Neural crest cell (in vitro differentiated cells): ENCODE results near the gene WDFY3. TPM values are rescaled to one million over a fixed set of nuclear protein-coding genes. Genes with fewer than 3 reads are reported as not detected.

Source experiments
- DNase-seq: peaks from one replicate; pipeline ENCODE4 v3.0.0; 2021; ENCODE audit warnings: low read depth, mixed read lengths, low spot score
- H3K27ac Mint-ChIP-seq: one replicate; pipeline ENCODE4 v1.8.0; 2021; ENCODE audit warnings: mild to moderate bottlenecking, mixed read lengths; ENCODE audit not compliant: unreplicated experiment
- H3K27me3 Mint-ChIP-seq: 2 replicates; pipeline ENCODE4 v1.8.0; 2021; ENCODE audit warnings: low read depth, mild to moderate bottlenecking, mixed read lengths
- H3K36me3 Mint-ChIP-seq: 2 replicates; pipeline ENCODE4 v1.8.0; 2021; ENCODE audit warnings: low read depth, mild to moderate bottlenecking, mixed read lengths
- H3K4me1 Mint-ChIP-seq: 2 replicates; pipeline ENCODE4 v1.8.0; 2021; ENCODE audit warnings: mixed read lengths
- H3K4me3 Mint-ChIP-seq: one replicate; pipeline ENCODE4 v1.8.0; 2021; ENCODE audit warnings: mild to moderate bottlenecking, mixed read lengths
- H3K9me3 Mint-ChIP-seq: 2 replicates; pipeline ENCODE4 v1.8.0; 2021; ENCODE audit warnings: mixed read lengths
- CTCF ChIP-seq: fragments of 200-600 bp; sonication (generic); conservative IDR thresholded peaks from 2 replicates; pipeline ENCODE4 v1.5.0; 2021; ENCODE audit warnings: antibody characterized with exemption, mild to moderate bottlenecking
- total RNA-seq: library from RNA; stranded (reverse); gene quantifications from 2 replicates; pipeline ENCODE4 v1.2.1, GENCODE V29; 2021

The WDFY3 gene
- total RNA-seq, 1 donor from 2014 or later: 53.5 TPM

GRCh38 chr4:84936123-84936522 lies 30.4 kb downstream of the WDFY3 start:
- peaks cover 10% of the 10 kb centered on the region for H3K4me1 Mint-ChIP-seq
- H3K9me3 Mint-ChIP-seq: peaks cover 6% of the 10 kb centered on the region
- no peak for DNase-seq
- H3K27ac Mint-ChIP-seq: no peak overlapping the region
- H3K27me3 Mint-ChIP-seq: no peaks in the 10 kb centered on the region
- TF ChIP-seq CTCF: no peak
- no peak overlapping the region for H3K4me3 Mint-ChIP-seq
- peaks cover 17% of the 10 kb centered on the region for H3K36me3 Mint-ChIP-seq

GRCh38 chr4:84932462-84932861 lies 34.0 kb downstream of the WDFY3 start:
- H3K27ac Mint-ChIP-seq: no peak overlapping the region
- no peaks in the 10 kb centered on the region for H3K27me3 Mint-ChIP-seq

GRCh38 chr4:84931961-84932360 lies 34.5 kb downstream of the WDFY3 start:
- Mint-ChIP-seq H3K27ac (peak overlapping the region; percentile 50), H3K36me3 (peaks cover 13% of the 10 kb centered on the region)
- no peak for TF ChIP-seq CTCF

More at GRCh38 chr4:84932462-84932861, 34.0 kb downstream of the WDFY3 start:
- no peak for TF ChIP-seq CTCF
- H3K36me3 Mint-ChIP-seq: peaks cover 13% of the 10 kb centered on the region
- DNase-seq: no peak
- H3K4me3 Mint-ChIP-seq: no peak overlapping the region
- H3K4me1 Mint-ChIP-seq: no peaks in the 10 kb centered on the region
- H3K9me3 Mint-ChIP-seq: no peaks in the 10 kb centered on the region

GRCh38 chr4:84931274-84931673 lies 35.2 kb downstream of the WDFY3 start:
- TF ChIP-seq CTCF: no peak
- no peaks in the 10 kb centered on the region for H3K27me3 Mint-ChIP-seq
- no peaks in the 10 kb centered on the region for H3K9me3 Mint-ChIP-seq
- H3K4me3 Mint-ChIP-seq: no peak overlapping the region
- no peaks in the 10 kb centered on the region for H3K4me1 Mint-ChIP-seq
- no peak overlapping the region for H3K27ac Mint-ChIP-seq
- no peak for DNase-seq
- peaks cover 11% of the 10 kb centered on the region for H3K36me3 Mint-ChIP-seq

More at GRCh38 chr4:84931961-84932360, 34.5 kb downstream of the WDFY3 start:
- H3K9me3 Mint-ChIP-seq: no peaks in the 10 kb centered on the region
- no peak overlapping the region for H3K4me3 Mint-ChIP-seq
- no peaks in the 10 kb centered on the region for H3K27me3 Mint-ChIP-seq
- no peaks in the 10 kb centered on the region for H3K4me1 Mint-ChIP-seq
- no peak for DNase-seq

GRCh38 chr4:84928089-84928488 lies 38.4 kb downstream of the WDFY3 start:
- peaks cover 3% of the 10 kb centered on the region for H3K4me1 Mint-ChIP-seq
- no peaks in the 10 kb centered on the region for H3K9me3 Mint-ChIP-seq
- no peak overlapping the region for H3K27ac Mint-ChIP-seq
- TF ChIP-seq CTCF: no peak
- DNase-seq: no peak
- peaks cover 6% of the 10 kb centered on the region for H3K36me3 Mint-ChIP-seq
- H3K27me3 Mint-ChIP-seq: no peaks in the 10 kb centered on the region
- H3K4me3 Mint-ChIP-seq: no peak overlapping the region

GRCh38 chr4:84927428-84927827 lies 39.1 kb downstream of the WDFY3 start:
- Mint-ChIP-seq H3K4me3 (no peak overlapping the region), H3K4me1 (peaks cover 5% of the 10 kb centered on the region), H3K27ac (no peak overlapping the region), H3K36me3 (peaks cover 6% of the 10 kb centered on the region), H3K9me3 (no peaks in the 10 kb centered on the region), H3K27me3 (no peaks in the 10 kb centered on the region)
- DNase-seq: no peak
- TF ChIP-seq CTCF: no peak
